A673 (cell line): ENCODE measurements around the gene IPCEF1. TPM values are rescaled to one million over a fixed set of nuclear protein-coding genes. Genes with fewer than 3 reads are reported as not detected.

Experiments
- BruUV-seq: library from RNA; stranded (reverse); fragments of 400-500 nt; replicated peaks from 2 replicates; lab custom pipeline; 2021; lab: Mats Ljungman, UMichigan
- CTCF ChIA-PET: fragments of 300-600 bp; sonication (Branson Sonifier 250); formaldehyde crosslinking; loops from one replicate; lab custom pipeline; 2022; ENCODE audit warnings: antibody characterized with exemption; lab: Charles Lee
- POLR2A ChIA-PET: fragments of 300-600 bp; sonication (Branson Sonifier 250); formaldehyde crosslinking; loops from one replicate; lab custom pipeline; 2022; ENCODE audit warnings: antibody characterized with exemption; ENCODE audit not compliant: low non-redundant PET; lab: Charles Lee
- DNase-seq: peaks from one replicate; pipeline ENCODE4 v3.0.0-alpha.2; 2015; ENCODE audit warnings: low spot score
- H3K27ac ChIP-seq: fragments of 200-600 bp; sonication (generic); 2 replicates; pipeline ENCODE4 v1.5.1; 2016; ENCODE audit warnings: mixed run types, low read depth, mild to moderate bottlenecking, mixed read lengths, antibody characterized with exemption, low read length; ENCODE audit not compliant: poor library complexity, severe bottlenecking
- H3K27me3 ChIP-seq: fragments of 200-600 bp; sonication (generic); replicated peaks from 2 replicates; pipeline ENCODE4 v1.6.1; 2017; ENCODE audit warnings: mixed run types, low read depth, mild to moderate bottlenecking, mixed read lengths, antibody characterized with exemption, low read length; ENCODE audit not compliant: insufficient read depth, poor library complexity
- H3K36me3 ChIP-seq: fragments of 200-600 bp; sonication (generic); 2 replicates; pipeline ENCODE4 v1.6.1; 2016; ENCODE audit warnings: mixed run types, mild to moderate bottlenecking, mixed read lengths, antibody characterized with exemption, low read length; ENCODE audit not compliant: insufficient read depth, poor library complexity, severe bottlenecking
- H3K4me1 ChIP-seq: fragments of 200-600 bp; sonication (generic); 2 replicates; pipeline ENCODE4 v1.6.1; 2017; ENCODE audit warnings: mixed run types, mild to moderate bottlenecking, mixed read lengths, antibody characterized with exemption, low read length; ENCODE audit not compliant: insufficient read depth, poor library complexity, severe bottlenecking
- H3K4me3 ChIP-seq: fragments of 200-600 bp; sonication (generic); 2 replicates; pipeline ENCODE4 v1.5.1; 2016; ENCODE audit warnings: low read depth, mixed run types, mild to moderate bottlenecking, mixed read lengths, low read length; ENCODE audit not compliant: poor library complexity, severe bottlenecking
- H3K9me3 ChIP-seq: fragments of 200-600 bp; sonication (generic); 2 replicates; pipeline ENCODE4 v1.6.1; 2016; ENCODE audit warnings: mixed run types, low read depth, mild to moderate bottlenecking, mixed read lengths, antibody characterized with exemption, low read length; ENCODE audit not compliant: poor library complexity, severe bottlenecking
- CTCF ChIP-seq: fragments of 300-800, 200-600 bp; sonication (generic); conservative IDR thresholded peaks from 2 replicates; pipeline ENCODE4 v1.5.1; 2017; ENCODE audit warnings: low read depth, mild to moderate bottlenecking, antibody characterized with exemption, low read length, moderate library complexity, mixed read lengths
- EZH2 ChIP-seq: fragments of 200-600 bp; sonication (generic); IDR thresholded peaks from 2 replicates; pipeline ENCODE4 v1.6.1; 2017; ENCODE audit warnings: borderline replicate concordance, low read depth, mild to moderate bottlenecking, mixed read lengths, antibody characterized with exemption, low read length; ENCODE audit not compliant: poor library complexity, severe bottlenecking
- intact Hi-C: fragments of 100-400 bp; cut with micrococcal nuclease; formaldehyde crosslinking; loops from one replicate; pipeline ENCODE4 v1.10.0; 2022; ENCODE audit not compliant: unreplicated experiment
- total RNA-seq: library from RNA; stranded (reverse); gene quantifications from 2 replicates; pipeline ENCODE4 v1.2.3, GENCODE V29; 2021

IPCEF1 gene
- total RNA-seq, 1 experiment from 2014 or later = 1.4 TPM

DNA sequence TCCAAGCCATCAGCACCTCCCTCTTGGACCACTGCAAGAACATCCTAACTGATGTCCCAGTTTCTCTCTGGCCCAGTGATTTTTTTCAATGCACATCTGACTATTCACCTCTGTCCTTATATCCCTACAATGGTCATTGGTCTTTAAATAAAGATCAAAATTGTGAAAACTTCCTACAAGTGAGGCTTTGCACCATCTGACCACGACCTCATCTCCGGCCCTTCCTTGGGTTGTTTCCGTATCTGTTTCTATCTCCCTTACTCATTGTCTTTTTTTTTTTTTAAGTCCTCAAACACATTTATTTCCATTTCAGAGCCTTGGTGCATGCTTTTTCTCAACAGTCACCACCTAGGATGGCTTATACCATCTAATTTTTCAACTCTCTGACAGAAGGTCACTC is 88.1 kb downstream of the IPCEF1 start:
- TF ChIP-seq CTCF = no peak
- no peak for TF ChIP-seq EZH2
- DNase-seq = no peak
- Histone ChIP-seq H3K27me3 (peaks cover 4% of the 10 kb centered on the region), H3K9me3 (no peaks in the 10 kb centered on the region), H3K36me3 (no peaks in the 10 kb centered on the region), H3K4me3 (no peak overlapping the region), H3K4me1 (no peaks in the 10 kb centered on the region), H3K27ac (no peak overlapping the region)
- ChIA-PET CTCF (no interaction called here), POLR2A (no interaction called here)
- intact Hi-C loops = no loop called here
- BruUV-seq = no TSS peak

DNA sequence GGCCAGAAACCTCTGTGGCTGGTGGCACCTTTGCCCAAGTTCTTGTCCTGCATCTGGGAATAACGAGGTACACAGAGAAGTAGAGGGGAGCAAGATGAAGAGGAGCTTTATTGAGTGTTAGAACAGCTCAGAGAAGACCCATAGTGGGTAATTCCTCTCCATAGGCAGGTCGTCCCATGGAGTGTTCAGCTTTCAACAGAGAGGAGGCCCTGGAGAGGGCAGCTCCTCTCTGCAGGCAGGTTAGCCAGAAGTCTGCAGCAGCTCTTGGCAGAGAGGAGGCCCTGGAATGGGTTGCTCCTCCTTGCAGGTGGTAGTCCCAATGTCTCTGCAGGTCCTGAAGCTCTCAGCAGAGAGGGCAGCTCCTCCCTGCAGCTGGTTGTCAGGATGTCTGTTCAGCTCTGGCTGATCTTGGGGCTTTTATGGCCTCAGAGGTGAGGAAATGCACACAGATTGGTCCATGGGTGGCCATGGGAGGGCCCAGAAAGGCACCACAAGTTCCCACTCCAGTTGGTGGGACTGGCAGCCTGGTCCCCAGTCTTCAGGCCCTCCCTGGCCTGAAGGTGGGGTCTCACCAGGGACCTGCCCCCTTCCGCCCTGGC is 89.0 kb downstream of the IPCEF1 start:
- Histone ChIP-seq H3K27ac (no peak overlapping the region), H3K9me3 (no peaks in the 10 kb centered on the region), H3K27me3 (peaks cover 4% of the 10 kb centered on the region), H3K4me1 (no peaks in the 10 kb centered on the region), H3K4me3 (no peak overlapping the region), H3K36me3 (no peaks in the 10 kb centered on the region)
- CTCF ChIA-PET = no interaction called here
- BruUV-seq = no TSS peak
- intact Hi-C loops = no loop called here
- POLR2A ChIA-PET = no interaction called here
- no peak for DNase-seq
- TF ChIP-seq CTCF = no peak
- no peak for TF ChIP-seq EZH2

GRCh38 chr6:154266560-154267099 is 90.0 kb downstream of the IPCEF1 start:
- Histone ChIP-seq H3K4me1 (no peaks in the 10 kb centered on the region), H3K9me3 (no peaks in the 10 kb centered on the region), H3K27ac (no peak overlapping the region), H3K27me3 (no peaks in the 10 kb centered on the region), H3K4me3 (no peak overlapping the region), H3K36me3 (no peaks in the 10 kb centered on the region)
- ChIA-PET CTCF (interaction anchor here (0.6 kb wide), 1 partner anchor 11 kb away, joined by 5 read pairs; no protein-coding TSS in a partner anchor), POLR2A (no interaction called here)
- DNase-seq = no peak
- TF ChIP-seq CTCF = no peak
- intact Hi-C loops = no loop called here
- no TSS peak for BruUV-seq
